Neural cell (in vitro differentiated cells): Measurements from ENCODE around the gene CXXC1. TPM values are rescaled to one million over a fixed set of nuclear protein-coding genes. Genes with fewer than 3 reads are reported as not detected.
A peak's percentile ranks its signal among the peaks of the same experiment; 100 is the strongest.
"Not testable (repeated sequence)": the region's sequence is repeated elsewhere in the genome, so short reads cannot be mapped to it uniquely, and the experiment has no call there.

Experiments
- H2AFZ ChIP-seq: fragments of 200-600, 300-800 bp; sonication (generic), shearing (Covaris generic); 2 replicates; pipeline ENCODE4 v1.6.0; 2014; ENCODE audit warnings: low read depth, mild to moderate bottlenecking, antibody characterized with exemption, low read length, moderate library complexity
- H3F3A ChIP-seq: fragments of 200-600 bp; shearing (Covaris generic); 2 replicates; pipeline ENCODE4 v1.6.1; 2016; ENCODE audit warnings: mild to moderate bottlenecking, moderate library complexity, mixed read lengths, antibody characterized with exemption, low read length; ENCODE audit not compliant: insufficient read depth, poor library complexity, severe bottlenecking
- H3K27ac ChIP-seq: fragments of 200-600, 300-800 bp; sonication (generic), shearing (Covaris generic); 2 replicates; pipeline ENCODE4 v1.5.1; 2014; ENCODE audit warnings: mild to moderate bottlenecking, low read length, moderate library complexity
- H3K27me3 ChIP-seq: fragments of 300-800, 200-600 bp; sonication (generic), shearing (Covaris generic); 2 replicates; pipeline ENCODE4 v1.6.0; 2014; ENCODE audit warnings: mild to moderate bottlenecking, low read depth, low read length, moderate library complexity; ENCODE audit not compliant: insufficient read depth
- H3K36me3 ChIP-seq: fragments of 300-800, 200-600 bp; sonication (generic), shearing (Covaris generic); 2 replicates; pipeline ENCODE4 v1.5.1; 2014; ENCODE audit warnings: mild to moderate bottlenecking, antibody characterized with exemption, low read length, moderate library complexity; ENCODE audit not compliant: insufficient read depth
- H3K4me2 ChIP-seq: fragments of 300-800, 200-600 bp; sonication (generic), shearing (Covaris generic); 2 replicates; pipeline ENCODE4 v1.6.0; 2014; ENCODE audit warnings: mild to moderate bottlenecking, low read length
- H3K4me3 ChIP-seq: fragments of 300-800, 200-600 bp; sonication (generic), shearing (Covaris generic); 2 replicates; pipeline ENCODE4 v1.5.1; 2014; ENCODE audit warnings: mild to moderate bottlenecking, low read length, moderate library complexity
- H3K79me2 ChIP-seq: fragments of 200-600 bp; shearing (Covaris generic); replicated peaks from 2 replicates; pipeline ENCODE4 v1.6.0; 2014; ENCODE audit warnings: mild to moderate bottlenecking, low read length, moderate library complexity; ENCODE audit not compliant: insufficient read depth
- H3K9ac ChIP-seq: fragments of 300-800, 200-600 bp; sonication (generic), shearing (Covaris generic); 2 replicates; pipeline ENCODE4 v1.6.1; 2016; ENCODE audit warnings: mild to moderate bottlenecking, low read length, mixed read lengths
- H3K9me2 ChIP-seq: fragments of 200-600 bp; shearing (Covaris generic); 2 replicates; pipeline ENCODE4 v1.6.1; 2016; ENCODE audit warnings: mild to moderate bottlenecking, low read length, mixed read lengths; ENCODE audit not compliant: insufficient read depth
- H3K9me3 ChIP-seq: fragments of 200-600, 300-800 bp; sonication (generic), shearing (Covaris generic); 2 replicates; pipeline ENCODE4 v1.6.1; 2016; ENCODE audit warnings: mild to moderate bottlenecking, mixed run types, low read length, moderate library complexity, mixed read lengths
- H4K20me1 ChIP-seq: fragments of 200-600 bp; shearing (Covaris generic); 2 replicates; pipeline ENCODE4 v1.6.1; 2016; ENCODE audit warnings: mild to moderate bottlenecking, mixed run types; ENCODE audit not compliant: insufficient read depth
- EP300 ChIP-seq: fragments of 450-650 bp; conservative IDR thresholded peaks from 2 replicates; pipeline ENCODE4 v1.6.1; 2014; ENCODE audit warnings: antibody characterized with exemption, mild to moderate bottlenecking, moderate library complexity; ENCODE audit not compliant: poor library complexity, severe bottlenecking
- EZH2 ChIP-seq: fragments of 200-600, 300-800 bp; shearing (Covaris generic), sonication (generic); IDR thresholded peaks from 2 replicates; pipeline ENCODE4 v1.6.1; 2014; ENCODE audit warnings: antibody characterized with exemption, low read length, borderline replicate concordance, mild to moderate bottlenecking; ENCODE audit not compliant: insufficient read depth, poor library complexity, severe bottlenecking
- MXI1 ChIP-seq: fragments of 450-650 bp; conservative IDR thresholded peaks from 2 replicates; pipeline ENCODE4 v1.6.1; 2014; ENCODE audit warnings: antibody characterized with exemption, mild to moderate bottlenecking; ENCODE audit not compliant: poor library complexity, severe bottlenecking
- POLR2AphosphoS5 ChIP-seq: IDR thresholded peaks from 2 replicates; pipeline ENCODE4 v1.6.1; 2012
- RAD21 ChIP-seq: fragments of 450-650 bp; conservative IDR thresholded peaks from 2 replicates; pipeline ENCODE4 v1.6.1; 2014; ENCODE audit warnings: antibody characterized with exemption, mild to moderate bottlenecking, moderate library complexity
- SMC3 ChIP-seq: fragments of 450-650 bp; conservative IDR thresholded peaks from 2 replicates; pipeline ENCODE4 v1.6.1; 2014; ENCODE audit warnings: antibody characterized with exemption, mild to moderate bottlenecking, moderate library complexity; ENCODE audit not compliant: poor library complexity
- TAF1 ChIP-seq: IDR thresholded peaks from 2 replicates; pipeline ENCODE4 v1.6.1; 2012; ENCODE audit warnings: low read depth
- polyA plus RNA-seq: library from polyadenylated mRNA; depleted of rRNA; stranded (reverse); fragments of >200 nt; gene quantifications from 2 replicates; pipeline ENCODE4 v1.2.3, GENCODE V29; 2014
- TF ChIP-seq, protein P1 (sequence below): fragments of 450-650 bp; IDR thresholded peaks from 2 replicates; pipeline ENCODE4 v1.5.1; 2014; ENCODE audit warnings: antibody characterized with exemption, mild to moderate bottlenecking, moderate library complexity; ENCODE audit not compliant: poor library complexity, severe bottlenecking
- TF ChIP-seq, protein P2 (sequence below): IDR thresholded peaks from 2 replicates; pipeline ENCODE4 v1.6.1; 2012; ENCODE audit warnings: borderline replicate concordance

CXXC1 gene
- polyA plus RNA-seq, 1 donor from 2014 or later: 99.8 TPM

DNA sequence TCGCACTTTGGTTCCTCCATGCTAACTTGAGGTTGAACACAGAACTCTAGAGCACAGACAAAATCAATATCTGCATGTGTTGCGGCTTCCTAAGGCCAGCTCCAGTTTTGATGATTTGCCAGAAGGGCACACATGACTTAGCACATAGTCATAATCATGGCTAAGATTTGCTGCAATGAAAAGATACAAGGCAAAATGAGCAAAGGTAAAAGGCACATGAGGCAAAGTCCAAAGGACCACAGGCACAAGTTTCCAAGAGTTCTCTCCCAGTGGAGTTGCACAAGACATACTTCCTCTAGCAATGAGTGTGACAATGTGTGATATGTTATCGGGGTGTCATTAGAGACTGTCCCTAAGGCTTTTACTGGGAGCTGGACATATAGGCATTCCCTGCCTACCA is 24.2 kb upstream of the CXXC1 start:
- Histone ChIP-seq H3K36me3 (no peaks in the 10 kb centered on the region), H3K4me2 (no peak overlapping the region), H3F3A (no peaks in the 10 kb centered on the region), H3K79me2 (no peaks in the 10 kb centered on the region), H4K20me1 (no peaks in the 10 kb centered on the region), H3K9me2 (no peaks in the 10 kb centered on the region), H3K27me3 (no peaks in the 10 kb centered on the region), H3K9me3 (no peaks in the 10 kb centered on the region), H3K27ac (no peak overlapping the region), H3K9ac (no peak overlapping the region), H3K4me3 (no peak overlapping the region), H2AFZ (no peak overlapping the region)
- TF ChIP-seq MXI1: no peak

DNA sequence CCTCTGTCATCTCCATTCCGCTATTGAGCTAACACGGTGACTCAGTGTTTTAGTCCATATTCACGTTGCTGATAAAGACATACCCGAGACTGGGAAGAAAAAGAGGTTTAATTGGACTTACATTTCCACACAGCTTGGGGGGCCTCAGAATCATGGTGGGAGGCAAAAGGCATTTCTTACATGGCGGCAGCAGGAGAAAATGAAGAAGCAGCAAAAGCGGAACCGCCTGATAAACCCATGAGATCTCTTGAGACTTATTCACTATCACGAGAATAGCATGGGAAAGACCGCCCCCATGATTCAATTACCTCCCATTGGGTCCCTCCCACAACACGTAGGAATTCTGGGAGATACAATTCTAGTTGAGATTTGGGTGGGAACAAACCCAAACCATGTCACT is 22.6 kb upstream of the CXXC1 start:
- Histone ChIP-seq H3F3A (no peaks in the 10 kb centered on the region), H3K27me3 (no peaks in the 10 kb centered on the region), H4K20me1 (no peaks in the 10 kb centered on the region), H3K4me2 (no peak overlapping the region), H3K9me3 (no peaks in the 10 kb centered on the region), H3K4me3 (no peak overlapping the region), H3K79me2 (no peaks in the 10 kb centered on the region), H3K36me3 (no peaks in the 10 kb centered on the region), H3K9me2 (no peaks in the 10 kb centered on the region), H2AFZ (no peak overlapping the region), H3K27ac (no peak overlapping the region), H3K9ac (no peak overlapping the region)
- no peak for TF ChIP-seq RAD21
- TF ChIP-seq, protein P1, sequence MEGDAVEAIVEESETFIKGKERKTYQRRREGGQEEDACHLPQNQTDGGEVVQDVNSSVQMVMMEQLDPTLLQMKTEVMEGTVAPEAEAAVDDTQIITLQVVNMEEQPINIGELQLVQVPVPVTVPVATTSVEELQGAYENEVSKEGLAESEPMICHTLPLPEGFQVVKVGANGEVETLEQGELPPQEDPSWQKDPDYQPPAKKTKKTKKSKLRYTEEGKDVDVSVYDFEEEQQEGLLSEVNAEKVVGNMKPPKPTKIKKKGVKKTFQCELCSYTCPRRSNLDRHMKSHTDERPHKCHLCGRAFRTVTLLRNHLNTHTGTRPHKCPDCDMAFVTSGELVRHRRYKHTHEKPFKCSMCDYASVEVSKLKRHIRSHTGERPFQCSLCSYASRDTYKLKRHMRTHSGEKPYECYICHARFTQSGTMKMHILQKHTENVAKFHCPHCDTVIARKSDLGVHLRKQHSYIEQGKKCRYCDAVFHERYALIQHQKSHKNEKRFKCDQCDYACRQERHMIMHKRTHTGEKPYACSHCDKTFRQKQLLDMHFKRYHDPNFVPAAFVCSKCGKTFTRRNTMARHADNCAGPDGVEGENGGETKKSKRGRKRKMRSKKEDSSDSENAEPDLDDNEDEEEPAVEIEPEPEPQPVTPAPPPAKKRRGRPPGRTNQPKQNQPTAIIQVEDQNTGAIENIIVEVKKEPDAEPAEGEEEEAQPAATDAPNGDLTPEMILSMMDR: no peak

DNA sequence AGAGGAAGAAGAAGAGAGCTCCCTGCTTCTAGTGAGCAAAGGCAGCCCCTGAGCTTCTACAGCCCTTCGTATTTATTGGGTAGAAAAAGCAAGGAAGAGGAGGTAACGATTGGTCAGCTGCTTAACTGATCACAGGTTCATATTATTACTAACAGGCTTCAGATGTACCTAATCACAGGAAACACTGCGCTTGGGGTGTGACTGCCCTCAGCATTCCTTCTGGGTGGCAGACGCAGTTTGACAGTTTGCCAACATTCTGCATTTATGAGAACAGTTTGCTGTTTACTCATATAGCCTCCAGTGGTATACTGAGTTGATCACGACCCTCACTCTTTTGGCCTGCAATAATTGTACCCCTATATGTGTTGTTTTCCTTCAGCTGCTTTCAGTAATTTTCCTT is 21.4 kb upstream of the CXXC1 start:
- H3K9me2 ChIP-seq, H3K4me2 ChIP-seq, H3K27ac ChIP-seq, H3K4me3 ChIP-seq, H3K79me2 ChIP-seq, H3F3A ChIP-seq, H4K20me1 ChIP-seq, H3K36me3 ChIP-seq, H3K9me3 ChIP-seq, H2AFZ ChIP-seq, H3K27me3 ChIP-seq, H3K9ac ChIP-seq: not testable (repeated sequence)

DNA sequence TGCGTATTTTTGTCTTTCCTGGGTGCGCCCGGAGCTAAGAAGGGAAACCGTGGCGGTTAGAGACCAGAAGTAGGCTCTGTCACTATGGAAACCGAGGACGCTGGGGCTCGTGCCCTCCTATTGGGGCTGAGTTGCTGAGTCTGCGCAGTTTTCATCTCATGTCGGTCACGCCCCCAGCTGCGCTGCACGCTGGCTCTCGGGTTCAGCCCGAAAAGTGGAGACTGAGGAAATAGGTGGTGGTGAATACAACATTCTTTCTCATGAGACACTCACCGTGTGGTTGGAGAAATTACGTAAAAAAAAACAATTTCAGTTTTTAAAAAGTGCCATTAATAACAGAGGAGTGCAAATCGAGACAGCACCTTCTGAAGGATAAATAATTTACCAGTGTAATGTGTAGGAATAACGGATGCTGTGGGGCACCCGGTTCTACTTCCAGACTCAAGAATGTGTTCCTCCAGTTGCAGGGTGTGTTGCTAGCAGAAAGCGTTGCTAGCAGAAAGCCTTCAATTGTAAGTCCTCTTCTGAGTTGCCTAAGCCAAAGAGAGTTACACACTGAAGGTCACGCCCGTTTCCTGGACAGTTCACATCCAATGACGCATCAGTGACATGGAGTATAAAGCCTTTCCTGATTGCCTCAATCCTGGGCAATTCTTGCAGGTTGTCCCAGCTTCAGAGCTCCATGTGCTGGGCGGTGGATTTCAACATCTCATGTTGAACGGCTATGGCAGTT is 20.4 kb upstream of the CXXC1 start:
- no peaks in the 10 kb centered on the region for H3F3A ChIP-seq
- no peaks in the 10 kb centered on the region for H3K36me3 ChIP-seq
- no peaks in the 10 kb centered on the region for H3K79me2 ChIP-seq
- no peaks in the 10 kb centered on the region for H4K20me1 ChIP-seq
- no peaks in the 10 kb centered on the region for H3K27me3 ChIP-seq
- no peaks in the 10 kb centered on the region for H3K9me2 ChIP-seq
- no peaks in the 10 kb centered on the region for H3K9me3 ChIP-seq
- H2AFZ ChIP-seq: peak overlapping the region; percentile 41
- peak overlapping the region; percentile 83 for H3K4me2 ChIP-seq
- TF ChIP-seq, protein P1: no peak
- TF ChIP-seq EZH2 (no peak), POLR2AphosphoS5 (no peak), TAF1 (no peak), EP300 (no peak), MXI1 (peak; percentile 95), SMC3 (peak; percentile 19), RAD21 (no peak)
- TF ChIP-seq, protein P2, sequence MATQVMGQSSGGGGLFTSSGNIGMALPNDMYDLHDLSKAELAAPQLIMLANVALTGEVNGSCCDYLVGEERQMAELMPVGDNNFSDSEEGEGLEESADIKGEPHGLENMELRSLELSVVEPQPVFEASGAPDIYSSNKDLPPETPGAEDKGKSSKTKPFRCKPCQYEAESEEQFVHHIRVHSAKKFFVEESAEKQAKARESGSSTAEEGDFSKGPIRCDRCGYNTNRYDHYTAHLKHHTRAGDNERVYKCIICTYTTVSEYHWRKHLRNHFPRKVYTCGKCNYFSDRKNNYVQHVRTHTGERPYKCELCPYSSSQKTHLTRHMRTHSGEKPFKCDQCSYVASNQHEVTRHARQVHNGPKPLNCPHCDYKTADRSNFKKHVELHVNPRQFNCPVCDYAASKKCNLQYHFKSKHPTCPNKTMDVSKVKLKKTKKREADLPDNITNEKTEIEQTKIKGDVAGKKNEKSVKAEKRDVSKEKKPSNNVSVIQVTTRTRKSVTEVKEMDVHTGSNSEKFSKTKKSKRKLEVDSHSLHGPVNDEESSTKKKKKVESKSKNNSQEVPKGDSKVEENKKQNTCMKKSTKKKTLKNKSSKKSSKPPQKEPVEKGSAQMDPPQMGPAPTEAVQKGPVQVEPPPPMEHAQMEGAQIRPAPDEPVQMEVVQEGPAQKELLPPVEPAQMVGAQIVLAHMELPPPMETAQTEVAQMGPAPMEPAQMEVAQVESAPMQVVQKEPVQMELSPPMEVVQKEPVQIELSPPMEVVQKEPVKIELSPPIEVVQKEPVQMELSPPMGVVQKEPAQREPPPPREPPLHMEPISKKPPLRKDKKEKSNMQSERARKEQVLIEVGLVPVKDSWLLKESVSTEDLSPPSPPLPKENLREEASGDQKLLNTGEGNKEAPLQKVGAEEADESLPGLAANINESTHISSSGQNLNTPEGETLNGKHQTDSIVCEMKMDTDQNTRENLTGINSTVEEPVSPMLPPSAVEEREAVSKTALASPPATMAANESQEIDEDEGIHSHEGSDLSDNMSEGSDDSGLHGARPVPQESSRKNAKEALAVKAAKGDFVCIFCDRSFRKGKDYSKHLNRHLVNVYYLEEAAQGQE: no peak
- peak overlapping the region; percentile 44 for H3K9ac ChIP-seq
- peak overlapping the region; percentile 70 for H3K4me3 ChIP-seq
- no peak overlapping the region for H3K27ac ChIP-seq
